NCI-H146 treated with DMSO at 0.1 percent for 48 hours (cell line): ENCODE measurements around the gene LMX1B.
A peak's percentile ranks its signal among the peaks of the same experiment; 100 is the strongest.

Experiments used
- DNase-seq: peaks from one replicate; lab custom pipeline; 2025; ENCODE audit not compliant: unreplicated experiment; lab: John Stamatoyannopoulos, UW

LMX1B gene

GRCh38 chr9:126631254-126631653 lies 17.5 kb downstream of the LMX1B start:
- no peak for DNase-seq

- no peak for DNase-seq
Measured at GRCh38 chr9:126633881-126634558, 20.3 kb downstream of the LMX1B start.

- DNase-seq = no peak
Measured at GRCh38 chr9:126635061-126635460, 21.3 kb downstream of the LMX1B start.

GRCh38 chr9:126635661-126636439 lies 22.1 kb downstream of the LMX1B start:
- no peak for DNase-seq

GRCh38 chr9:126636983-126637798 lies 23.5 kb downstream of the LMX1B start:
- DNase-seq = no peak

GRCh38 chr9:126638571-126639132 lies 24.9 kb downstream of the LMX1B start:
- peak; percentile 33 for DNase-seq

- no peak for DNase-seq
Measured at GRCh38 chr9:126639318-126640000, 25.7 kb downstream of the LMX1B start.

GRCh38 chr9:126641118-126641851 lies 27.6 kb downstream of the LMX1B start:
- no peak for DNase-seq

GRCh38 chr9:126642010-126642744 lies 28.4 kb downstream of the LMX1B start:
- no peak for DNase-seq

- peak; percentile 3 for DNase-seq
Measured at GRCh38 chr9:126642839-126643238, 29.1 kb downstream of the LMX1B start.

- no peak for DNase-seq
Measured at GRCh38 chr9:126643945-126644527, 30.3 kb downstream of the LMX1B start.

GRCh38 chr9:126646162-126646561 lies 32.4 kb downstream of the LMX1B start:
- DNase-seq = no peak

GRCh38 chr9:126647585-126648411 lies 34.1 kb downstream of the LMX1B start:
- DNase-seq = no peak

GRCh38 chr9:126649477-126649876 lies 35.7 kb downstream of the LMX1B start:
- no peak for DNase-seq

GRCh38 chr9:126650404-126651341 lies 36.9 kb downstream of the LMX1B start:
- DNase-seq = peak; percentile 47

GRCh38 chr9:126652140-126652582 lies 38.4 kb downstream of the LMX1B start:
- peak; percentile 72 for DNase-seq

- no peak for DNase-seq
Measured at GRCh38 chr9:126654124-126654523, 40.4 kb downstream of the LMX1B start.
